PC-9 (cell line): ENCODE results near the gene DRAXIN. TPM values are rescaled to one million over a fixed set of nuclear protein-coding genes. Genes with fewer than 3 reads are reported as not detected.

Experiments
- BruUV-seq: library from RNA; stranded (reverse); fragments of 400-500 nt; replicated peaks from 2 replicates; lab custom pipeline; 2021; lab: Mats Ljungman, UMichigan
- CTCF ChIA-PET: fragments of 300-600 bp; sonication (Branson Sonifier 250); formaldehyde crosslinking; loops from one replicate; lab custom pipeline; 2022; ENCODE audit warnings: antibody characterized with exemption; lab: Charles Lee
- POLR2A ChIA-PET: fragments of 300-600 bp; sonication (Branson Sonifier 250); formaldehyde crosslinking; loops from one replicate; lab custom pipeline; 2022; ENCODE audit warnings: antibody characterized with exemption; ENCODE audit not compliant: unreplicated experiment; lab: Charles Lee
- DNase-seq, 2 experiments: peaks; one replicate each; pipeline versions ENCODE4 v3.0.0 to v3.0.0-alpha.2; 2015 to 2022; ENCODE audit warnings: mixed read lengths in 1 of 2
- H2AFZ ChIP-seq: fragments of 200-600 bp; sonication (generic); 2 replicates; pipeline ENCODE4 v1.8.1; 2017; ENCODE audit warnings: antibody characterized with exemption
- H3F3A ChIP-seq: fragments of 200-600 bp; sonication (generic); 2 replicates; pipeline ENCODE4 v1.8.1; 2017; ENCODE audit warnings: antibody characterized with exemption, mild to moderate bottlenecking, low read depth; ENCODE audit not compliant: insufficient read depth
- H3K27ac ChIP-seq: fragments of 200-600 bp; sonication (generic); 2 replicates; pipeline ENCODE4 v1.6.1; 2016; ENCODE audit warnings: mixed run types
- H3K27me3 ChIP-seq: fragments of 200-600 bp; sonication (generic); 2 replicates; pipeline ENCODE4 v1.6.1; 2016; ENCODE audit warnings: low read depth, mixed run types; ENCODE audit not compliant: insufficient read depth
- H3K36me3 ChIP-seq: fragments of 200-600 bp; sonication (generic); 2 replicates; pipeline ENCODE4 v1.6.1; 2016; ENCODE audit warnings: low read depth, mixed run types
- H3K4me1 ChIP-seq: fragments of 200-600 bp; sonication (generic); replicated peaks from 2 replicates; pipeline ENCODE4 v1.6.1; 2016; ENCODE audit warnings: mixed run types; ENCODE audit not compliant: insufficient read depth
- H3K4me2 ChIP-seq: fragments of 200-600 bp; sonication (generic); 2 replicates; pipeline ENCODE4 v1.6.1; 2017; ENCODE audit warnings: mixed run types
- H3K4me3 ChIP-seq: fragments of 200-600 bp; sonication (generic); 2 replicates; pipeline ENCODE4 v1.6.1; 2016; ENCODE audit warnings: mixed run types
- H3K79me2 ChIP-seq: fragments of 200-600 bp; sonication (generic); 2 replicates; pipeline ENCODE4 v1.6.1; 2017; ENCODE audit warnings: low read depth, mixed run types
- H3K9me2 ChIP-seq: fragments of 200-600 bp; sonication (generic); 2 replicates; pipeline ENCODE4 v1.8.1; 2017; ENCODE audit warnings: mild to moderate bottlenecking; ENCODE audit not compliant: insufficient read depth
- H3K9me3 ChIP-seq: fragments of 200-600 bp; sonication (generic); 2 replicates; pipeline ENCODE4 v1.8.1; 2016; ENCODE audit warnings: low read depth; ENCODE audit not compliant: insufficient read depth
- H4K20me1 ChIP-seq: fragments of 200-600 bp; sonication (generic); 2 replicates; pipeline ENCODE4 v1.8.1; 2017; ENCODE audit not compliant: insufficient read depth
- EZH2 ChIP-seq: fragments of 200-600 bp; sonication (generic); IDR thresholded peaks from 2 replicates; pipeline ENCODE4 v1.8.0; 2017; ENCODE audit warnings: antibody characterized with exemption, low read depth
- intact Hi-C: fragments of 100-400 bp; cut with micrococcal nuclease; formaldehyde crosslinking; loops from one replicate; pipeline ENCODE4 v1.10.0; 2022; ENCODE audit not compliant: unreplicated experiment
- total RNA-seq: library from RNA; stranded (reverse); gene quantifications from 2 replicates; pipeline ENCODE4 v1.2.3, GENCODE V29; 2021
- TF ChIP-seq, protein P1 (sequence below): fragments of 200-600 bp; sonication (generic); conservative IDR thresholded peaks from 2 replicates; pipeline ENCODE4 v1.6.1; 2017; ENCODE audit warnings: mixed run types, antibody characterized with exemption, mild to moderate bottlenecking, moderate library complexity

DRAXIN gene
- total RNA-seq, 1 experiment from 2014 or later = not detected

DNA sequence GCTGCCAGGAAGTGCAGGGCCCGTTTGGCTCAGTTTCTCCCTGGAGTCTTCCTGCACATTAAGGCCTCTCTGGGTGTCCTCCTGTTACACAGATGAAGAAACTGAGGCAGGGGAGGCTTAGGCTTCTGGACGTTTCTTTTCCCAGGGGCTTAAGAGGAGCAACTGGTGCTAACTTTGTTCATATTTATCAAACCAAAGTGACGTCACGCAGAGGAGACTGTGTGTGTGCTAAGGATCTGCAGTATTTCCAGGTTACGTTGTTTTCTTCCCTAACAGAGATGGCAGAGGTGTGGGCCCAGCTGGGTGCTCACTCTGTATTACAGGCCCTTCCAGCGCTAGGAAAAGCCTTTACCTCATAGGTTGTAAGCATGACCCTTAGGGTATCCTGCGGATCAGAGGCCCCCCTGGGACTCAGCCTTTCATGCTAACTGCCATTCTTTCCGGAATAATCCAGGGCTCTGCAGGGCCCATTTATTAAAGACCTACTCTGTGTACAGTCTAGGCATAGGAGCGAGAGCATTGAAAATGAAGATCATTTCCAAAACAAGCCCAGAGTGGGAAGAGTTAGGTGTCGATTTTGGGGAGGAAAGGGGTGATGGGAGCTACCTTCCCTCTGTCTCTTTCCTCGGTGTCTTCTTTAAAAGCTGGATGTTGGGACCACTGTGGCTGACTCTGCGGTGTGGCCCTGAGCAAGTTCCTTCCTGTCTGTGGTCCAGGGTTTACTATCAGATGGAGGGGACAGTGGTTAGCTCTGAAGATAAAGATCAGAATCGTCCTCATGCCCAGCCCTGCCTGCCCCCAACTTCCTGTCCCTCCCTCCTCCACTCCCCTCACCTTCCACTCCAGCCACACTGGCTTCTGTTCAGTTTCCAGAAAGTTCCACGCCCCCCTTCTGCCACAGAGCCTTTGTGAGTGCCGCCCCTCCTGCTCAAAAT is 49.0 kb downstream of the DRAXIN start:
- H3K4me1 ChIP-seq = peaks cover 9% of the 10 kb centered on the region
- ChIA-PET CTCF (no interaction called here), POLR2A (no interaction called here)
- DNase-seq = no peak
- intact Hi-C loops = no loop called here
- H3K9me2 ChIP-seq = no peaks in the 10 kb centered on the region
- no TSS peak for BruUV-seq
- no peak overlapping the region for H3K4me3 ChIP-seq
- H3K27ac ChIP-seq = no peak overlapping the region
- TF ChIP-seq EZH2 = no peak
- TF ChIP-seq, protein P1, sequence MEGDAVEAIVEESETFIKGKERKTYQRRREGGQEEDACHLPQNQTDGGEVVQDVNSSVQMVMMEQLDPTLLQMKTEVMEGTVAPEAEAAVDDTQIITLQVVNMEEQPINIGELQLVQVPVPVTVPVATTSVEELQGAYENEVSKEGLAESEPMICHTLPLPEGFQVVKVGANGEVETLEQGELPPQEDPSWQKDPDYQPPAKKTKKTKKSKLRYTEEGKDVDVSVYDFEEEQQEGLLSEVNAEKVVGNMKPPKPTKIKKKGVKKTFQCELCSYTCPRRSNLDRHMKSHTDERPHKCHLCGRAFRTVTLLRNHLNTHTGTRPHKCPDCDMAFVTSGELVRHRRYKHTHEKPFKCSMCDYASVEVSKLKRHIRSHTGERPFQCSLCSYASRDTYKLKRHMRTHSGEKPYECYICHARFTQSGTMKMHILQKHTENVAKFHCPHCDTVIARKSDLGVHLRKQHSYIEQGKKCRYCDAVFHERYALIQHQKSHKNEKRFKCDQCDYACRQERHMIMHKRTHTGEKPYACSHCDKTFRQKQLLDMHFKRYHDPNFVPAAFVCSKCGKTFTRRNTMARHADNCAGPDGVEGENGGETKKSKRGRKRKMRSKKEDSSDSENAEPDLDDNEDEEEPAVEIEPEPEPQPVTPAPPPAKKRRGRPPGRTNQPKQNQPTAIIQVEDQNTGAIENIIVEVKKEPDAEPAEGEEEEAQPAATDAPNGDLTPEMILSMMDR = no peak
- peaks cover 10% of the 10 kb centered on the region; the same call in 1 of the 2 replicates for H3F3A ChIP-seq
- H2AFZ ChIP-seq = no peak overlapping the region
- no peaks in the 10 kb centered on the region for H3K9me3 ChIP-seq
- H4K20me1 ChIP-seq = no peaks in the 10 kb centered on the region
- no peaks in the 10 kb centered on the region for H3K36me3 ChIP-seq
- H3K79me2 ChIP-seq = peaks cover 14% of the 10 kb centered on the region
- H3K27me3 ChIP-seq = no peaks in the 10 kb centered on the region
- H3K4me2 ChIP-seq = no peak overlapping the region

DNA sequence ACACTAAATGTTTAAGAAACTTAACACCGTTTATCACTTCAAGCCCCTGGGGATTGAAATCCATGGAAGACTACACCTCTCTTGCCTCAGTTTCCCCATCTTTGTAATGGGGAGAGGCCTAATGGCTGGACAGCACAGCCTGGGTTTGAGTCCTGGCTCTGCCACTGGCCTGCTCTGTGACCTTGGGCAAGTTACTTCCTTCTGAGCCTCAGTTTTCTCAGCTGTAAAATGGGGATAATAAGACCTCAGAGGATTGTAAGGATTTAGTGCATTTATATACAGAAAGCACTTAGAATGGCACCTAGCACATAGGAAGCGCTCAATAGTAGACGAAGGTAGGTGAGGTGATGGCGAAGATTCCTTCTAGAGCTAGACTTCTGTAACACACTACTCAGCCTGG is 50.0 kb downstream of the DRAXIN start:
- Histone ChIP-seq H3K4me2 (no peak overlapping the region), H3K4me1 (peaks cover 9% of the 10 kb centered on the region), H3K9me3 (no peaks in the 10 kb centered on the region), H4K20me1 (no peaks in the 10 kb centered on the region), H3K27me3 (no peaks in the 10 kb centered on the region), H3K4me3 (no peak overlapping the region), H2AFZ (no peak overlapping the region), H3F3A (peaks cover 7% of the 10 kb centered on the region; the same call in 1 of the 2 replicates), H3K36me3 (no peaks in the 10 kb centered on the region), H3K27ac (no peak overlapping the region), H3K9me2 (no peaks in the 10 kb centered on the region), H3K79me2 (peaks cover 14% of the 10 kb centered on the region)
- POLR2A ChIA-PET = no interaction called here
- no peak for DNase-seq
- BruUV-seq = no TSS peak
- CTCF ChIA-PET = no interaction called here
- intact Hi-C loops = no loop called here
- TF ChIP-seq EZH2 = no peak
- TF ChIP-seq, protein P1 = no peak

DNA sequence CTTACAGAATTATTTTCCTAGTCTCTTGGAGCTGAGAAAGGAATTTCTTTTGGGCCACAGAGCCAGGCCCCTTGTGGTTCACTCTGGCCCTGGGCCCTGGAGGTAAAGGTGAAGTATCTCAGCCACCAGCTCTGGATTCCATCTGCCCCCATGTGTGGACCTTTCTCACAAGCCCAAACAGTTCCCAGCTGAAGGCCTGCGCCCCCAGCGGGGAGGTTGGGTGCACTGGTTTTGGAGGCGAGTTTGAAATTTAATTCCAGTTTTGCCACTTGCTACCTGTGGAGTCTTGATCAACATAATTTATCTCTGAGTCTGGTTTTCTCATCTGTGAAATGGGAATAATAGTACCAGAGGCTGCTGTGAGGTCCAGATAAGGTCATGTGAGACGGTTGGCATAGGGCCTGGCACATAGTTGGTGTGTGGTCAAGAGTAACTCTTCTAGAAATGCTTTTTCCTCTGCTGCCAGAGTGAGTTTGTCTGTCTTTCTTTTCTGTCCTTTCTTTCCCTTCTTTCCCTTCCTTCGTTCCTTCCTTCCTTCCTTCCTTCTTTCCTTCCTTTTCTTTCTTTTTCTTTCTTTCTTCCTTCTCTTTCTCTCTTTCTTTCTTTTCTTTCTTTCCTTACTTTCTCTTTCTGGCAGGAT is 50.5 kb downstream of the DRAXIN start:
- no peaks in the 10 kb centered on the region for H3K9me2 ChIP-seq
- BruUV-seq = no TSS peak
- no peaks in the 10 kb centered on the region for H3K36me3 ChIP-seq
- peaks cover 9% of the 10 kb centered on the region for H3K4me1 ChIP-seq
- no peak overlapping the region for H3K27ac ChIP-seq
- H3K79me2 ChIP-seq = peaks cover 14% of the 10 kb centered on the region
- intact Hi-C loops = no loop called here
- H3K27me3 ChIP-seq = no peaks in the 10 kb centered on the region
- no peak overlapping the region for H3K4me3 ChIP-seq
- DNase-seq = no peak
- ChIA-PET CTCF (no interaction called here), POLR2A (interaction anchor here (0.6 kb wide), 1 partner anchor 17 kb away, joined by 3 read pairs; no protein-coding TSS in a partner anchor)
- H2AFZ ChIP-seq = no peak overlapping the region
- no peak for TF ChIP-seq EZH2
- TF ChIP-seq, protein P1 = no peak
- H3F3A ChIP-seq = peaks cover 7% of the 10 kb centered on the region; the same call in 1 of the 2 replicates
- no peaks in the 10 kb centered on the region for H3K9me3 ChIP-seq
- H3K4me2 ChIP-seq = no peak overlapping the region
- H4K20me1 ChIP-seq = no peaks in the 10 kb centered on the region
